ENCODE measurements around the gene SEC24A.

DNA sequence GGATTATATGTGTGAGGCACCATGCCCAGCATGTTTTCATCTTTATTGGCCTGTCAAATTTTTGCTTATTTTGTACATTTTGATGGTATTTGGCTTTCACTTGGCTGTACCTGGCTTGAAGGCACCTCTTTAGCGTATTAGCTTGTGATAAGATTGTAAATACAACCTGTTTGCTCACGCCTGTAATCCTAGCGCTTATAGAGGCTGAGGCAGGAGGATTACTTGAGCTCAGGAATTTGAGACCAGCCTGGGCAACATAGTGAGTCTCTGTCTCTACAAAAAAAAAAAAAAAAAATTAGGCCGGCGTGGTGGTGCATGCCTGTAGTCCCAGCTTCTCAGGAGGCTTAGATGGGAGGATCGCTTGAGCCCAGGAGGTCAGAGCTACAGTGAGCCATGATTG is 11.3 kb downstream of the SEC24A start:
- TF ChIP-seq, protein P1, sequence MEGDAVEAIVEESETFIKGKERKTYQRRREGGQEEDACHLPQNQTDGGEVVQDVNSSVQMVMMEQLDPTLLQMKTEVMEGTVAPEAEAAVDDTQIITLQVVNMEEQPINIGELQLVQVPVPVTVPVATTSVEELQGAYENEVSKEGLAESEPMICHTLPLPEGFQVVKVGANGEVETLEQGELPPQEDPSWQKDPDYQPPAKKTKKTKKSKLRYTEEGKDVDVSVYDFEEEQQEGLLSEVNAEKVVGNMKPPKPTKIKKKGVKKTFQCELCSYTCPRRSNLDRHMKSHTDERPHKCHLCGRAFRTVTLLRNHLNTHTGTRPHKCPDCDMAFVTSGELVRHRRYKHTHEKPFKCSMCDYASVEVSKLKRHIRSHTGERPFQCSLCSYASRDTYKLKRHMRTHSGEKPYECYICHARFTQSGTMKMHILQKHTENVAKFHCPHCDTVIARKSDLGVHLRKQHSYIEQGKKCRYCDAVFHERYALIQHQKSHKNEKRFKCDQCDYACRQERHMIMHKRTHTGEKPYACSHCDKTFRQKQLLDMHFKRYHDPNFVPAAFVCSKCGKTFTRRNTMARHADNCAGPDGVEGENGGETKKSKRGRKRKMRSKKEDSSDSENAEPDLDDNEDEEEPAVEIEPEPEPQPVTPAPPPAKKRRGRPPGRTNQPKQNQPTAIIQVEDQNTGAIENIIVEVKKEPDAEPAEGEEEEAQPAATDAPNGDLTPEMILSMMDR (IDR thresholded peaks at IDR 0.05; ENCODE audit: low read length): no peak
- TF ChIP-seq EZH2 (optimal IDR thresholded peaks at IDR 0.05; ENCODE audit: low read depth, low read length): no peak

All from MM.1S (cell line).